Esophagus squamous epithelium (tissue), 5 donors: ENCODE measurements around the gene CACYBP. TPM values are rescaled to one million over a fixed set of nuclear protein-coding genes. Genes with fewer than 3 reads are reported as not detected.

Source experiments
- DNase-seq: peaks from one replicate; lab custom pipeline; 2025; lab: John Stamatoyannopoulos, UW
- H3K27ac ChIP-seq, 4 donors: fragments of 200-600 bp; sonication (generic); one replicate each; pipeline ENCODE4 v1.5.1; 2016 to 2019; ENCODE audit warnings: mild to moderate bottlenecking in 1 of 4
- H3K27me3 ChIP-seq, 4 donors: fragments of 200-600 bp; sonication (generic); 1 replicate in 3 of 4; 2 replicates in 1 of 4; pipeline versions ENCODE4 v1.5.1 to v1.6.0; 2017 to 2021; ENCODE audit warnings: antibody characterized with exemption in 1 of 4
- H3K36me3 ChIP-seq, 3 donors: fragments of 200-600 bp; sonication (generic); one replicate each; pipeline ENCODE4 v1.5.1; 2016 to 2019
- H3K4me1 ChIP-seq, 3 donors: fragments of 200-600 bp; sonication (generic); one replicate each; pipeline ENCODE4 v1.5.1; 2017 to 2019
- H3K4me3 ChIP-seq, 4 donors: fragments of 200-600 bp; sonication (generic); 1 replicate in 3 of 4; 2 replicates in 1 of 4; pipeline ENCODE4 v1.5.1; 2016 to 2019; ENCODE audit warnings: mild to moderate bottlenecking in 2 of 4, moderate library complexity in 1 of 4
- H3K9me3 ChIP-seq, 3 donors: fragments of 200-600 bp; sonication (generic); one replicate each; pipeline ENCODE4 v1.5.1; 2016 to 2019
- CTCF ChIP-seq, 6 experiments: fragments of 450-650 bp in 4 of 6; fragments of 200-600 bp in 2 of 6; sonication (generic) in 2 of 6; IDR thresholded peaks; one replicate each; pipeline ENCODE4 v1.5.1; 2016 to 2019; ENCODE audit warnings: antibody characterized with exemption in 6 of 6, mild to moderate bottlenecking in 4 of 6, moderate library complexity in 4 of 6
- POLR2A ChIP-seq, 4 donors: fragments of 450-650 bp; IDR thresholded peaks; one replicate each; pipeline ENCODE4 v1.6.1; 2017; ENCODE audit warnings: antibody characterized with exemption in 4 of 4, mild to moderate bottlenecking in 4 of 4, moderate library complexity in 3 of 4
- WGBS, 2 donors: methylation state at CpG; one replicate each; pipeline ENCODE4 v1.1.5; 2018; 5-methylcytosine and 5-hydroxymethylcytosine counted together
- intact Hi-C: fragments of 100-400 bp; cut with DNase I; formaldehyde crosslinking; loops from one replicate; pipeline ENCODE4 v1.15.0; 2022
- small RNA-seq, 4 donors: library from RNA; depleted of rRNA; stranded (forward); fragments of <200 nt; gene quantifications; one replicate each; pipeline ENCODE3, GENCODE V24; 2016
- total RNA-seq, 4 donors: library from RNA; depleted of rRNA; stranded (reverse); fragments of >200 nt; gene quantifications; one replicate each; pipeline ENCODE4 v1.1.0, GENCODE V29; 2016
- donor health status: DM: yes; HTN: yes; CAD: no.

Gene CACYBP
- total RNA-seq, 4 donors from 2014 or later, result 66.9 to 92.5 (median 82.1) TPM

- Histone ChIP-seq H3K9me3 (no peaks in the 10 kb centered on the region), H3K4me3 (no peak overlapping the region), H3K4me1 (no peaks in the 10 kb centered on the region), H3K36me3 (no peaks in the 10 kb centered on the region), H3K27me3 (peaks cover 0 to 20% (median 0%) of the 10 kb centered on the region in 4 donors), H3K27ac (no peak overlapping the region)
- intact Hi-C loops, result no loop called here
- TF ChIP-seq CTCF (IDR thresholded peaks at IDR 0.05) (no peak), POLR2A (IDR thresholded peaks at IDR 0.05) (no peak)
- no peak for DNase-seq
- WGBS, 2 donors, result 92 to 97% methylated on average over 28 to 31 of the region's 32 CpGs
Measured at GRCh38 chr1:175045519-175045918, 45.8 kb downstream of the CACYBP start.

DNA sequence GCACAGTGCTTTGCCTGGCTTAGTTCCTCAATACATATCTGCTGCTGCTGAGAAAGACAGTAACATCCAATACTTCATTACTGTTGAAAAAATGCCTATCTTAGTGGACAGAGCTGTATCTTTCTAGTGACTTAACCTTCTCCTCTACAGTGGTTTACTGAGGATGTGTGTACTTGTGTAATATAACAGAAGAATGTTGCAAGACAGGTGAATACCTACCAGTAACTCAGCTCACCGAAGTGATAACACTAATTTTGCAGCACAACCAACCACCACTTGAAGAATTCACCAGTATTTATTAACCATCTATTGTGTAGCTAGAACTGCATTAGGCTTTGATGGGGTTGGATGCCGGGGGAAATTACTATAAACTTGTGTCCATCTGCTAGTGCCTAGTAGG lies 51.2 kb downstream of the CACYBP start:
- Histone ChIP-seq H3K4me1 (no peaks in the 10 kb centered on the region), H3K27me3 (peaks cover 0 to 33% (median 0%) of the 10 kb centered on the region in 4 donors), H3K9me3 (no peaks in the 10 kb centered on the region), H3K27ac (no peak overlapping the region), H3K36me3 (no peaks in the 10 kb centered on the region), H3K4me3 (no peak overlapping the region)
- TF ChIP-seq CTCF (IDR thresholded peaks at IDR 0.05) (no peak), POLR2A (IDR thresholded peaks at IDR 0.05) (no peak)
- intact Hi-C loops, result no loop called here
- DNase-seq, result no peak
- WGBS, 2 donors, result 60 to 96% methylated on average over 2 of the region's 2 CpGs

DNA sequence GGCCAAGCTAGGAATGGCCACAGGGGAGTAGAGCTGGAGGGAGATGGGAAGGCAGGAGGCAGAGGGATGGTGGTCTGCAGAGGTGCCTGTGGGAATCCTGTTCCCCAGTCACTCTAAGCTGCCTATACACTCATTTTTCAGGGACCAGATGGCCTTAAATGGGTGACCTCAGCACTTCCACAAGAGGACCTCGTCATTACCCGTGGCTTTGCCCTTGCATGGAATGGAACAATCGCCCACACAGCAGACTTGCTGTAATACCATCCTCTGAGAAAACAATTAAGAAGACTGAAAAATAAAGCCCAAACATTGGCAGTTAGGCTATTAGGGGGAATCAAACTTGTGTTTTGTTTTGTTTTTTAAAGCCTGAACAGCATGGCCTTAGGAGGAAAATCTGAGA lies 55.0 kb downstream of the CACYBP start:
- intact Hi-C loops, result no loop called here
- TF ChIP-seq POLR2A (IDR thresholded peaks at IDR 0.05) (no peak), CTCF (IDR thresholded peaks at IDR 0.05) (no peak)
- WGBS, 2 donors, result 77 to 80% methylated on average over 3 of the region's 3 CpGs
- no peak for DNase-seq
- peaks cover 0 to 23% (median 0%) of the 10 kb centered on the region in 4 donors for H3K27me3 ChIP-seq
- H3K4me3 ChIP-seq, result no peak overlapping the region
- H3K36me3 ChIP-seq, result no peaks in the 10 kb centered on the region
- no peaks in the 10 kb centered on the region for H3K4me1 ChIP-seq
- no peaks in the 10 kb centered on the region for H3K9me3 ChIP-seq
- H3K27ac ChIP-seq, result no peak overlapping the region

Small RNA genes lying within 50 kb of the gene (small RNA-seq; reads per million reads assigned to genes)
- gene RF00019 (0 reads per million in 4 donors), gene RNU6-307P (0 reads per million in 4 donors)

Other genes with a start within 250 kb of the CACYBP start
- 10 to 100 TPM in 3 of 4 donors, 1 to 10 TPM in 1; 8.6 to 18.1 (median 15.4) TPM for gene MRPS14, start 23.5 kb downstream of the CACYBP start, total RNA-seq
- gene TNN, start 67.9 kb downstream of the CACYBP start, total RNA-seq, result under 1 TPM in 2 of 4 donors, not detected in 2; under 0.01 to 0.09 TPM
- 10 to 100 TPM in 2 of 4 donors, 1 to 10 TPM in 2; 3.3 to 22.7 (median 10.3) TPM for gene KIAA0040, start 192.8 kb downstream of the CACYBP start, total RNA-seq